Tibial nerve (tissue), 4 donors: ENCODE data around the gene PLS1. TPM values are rescaled to one million over a fixed set of nuclear protein-coding genes. Genes with fewer than 3 reads are reported as not detected.
"Not testable (repeated sequence)": the region's sequence is repeated elsewhere in the genome, so short reads cannot be mapped to it uniquely, and the experiment has no call there.

Experiments
- DNase-seq, 2 donors: peaks; one replicate each; pipeline ENCODE4 v3.0.0-alpha.2; 2019; ENCODE audit warnings: low spot score in 2 of 2
- H3K27ac ChIP-seq, 4 donors: fragments of 200-600 bp; sonication (generic) in 3 of 4; one replicate each; pipeline ENCODE4 v1.5.1; 2017 to 2019; ENCODE audit warnings: mild to moderate bottlenecking in 1 of 4
- H3K27me3 ChIP-seq, 2 donors: fragments of 200-600 bp; sonication (generic) in 1 of 2; one replicate each; pipeline versions ENCODE4 v1.5.1 to v1.6.0; 2017 to 2019
- H3K36me3 ChIP-seq, 3 donors: fragments of 200-600 bp; sonication (generic); one replicate each; pipeline ENCODE4 v1.5.1; 2018 to 2019
- H3K4me1 ChIP-seq, 4 donors: fragments of 200-600 bp; sonication (generic) in 3 of 4; one replicate each; pipeline ENCODE4 v1.5.1; 2017 to 2019
- H3K4me3 ChIP-seq, 4 donors: fragments of 200-600 bp; sonication (generic) in 3 of 4; one replicate each; pipeline ENCODE4 v1.5.1; 2017 to 2019; ENCODE audit warnings: mild to moderate bottlenecking in 1 of 4, moderate library complexity in 1 of 4
- H3K9me3 ChIP-seq, 4 donors: fragments of 200-600 bp; sonication (generic) in 3 of 4; one replicate each; pipeline ENCODE4 v1.5.1; 2017 to 2019
- CTCF ChIP-seq, 5 experiments: fragments of 200-600 bp in 3 of 5; fragments of 450-650 bp in 2 of 5; sonication (generic) in 3 of 5; IDR thresholded peaks; one replicate each; pipeline ENCODE4 v1.5.1; 2016 to 2019; ENCODE audit warnings: antibody characterized with exemption in 5 of 5, mild to moderate bottlenecking in 3 of 5, moderate library complexity in 2 of 5
- EP300 ChIP-seq, 2 donors: sonication (generic); formaldehyde crosslinking; IDR thresholded peaks; one replicate each; pipeline ENCODE4 v1.6.1; 2017; ENCODE audit warnings: antibody characterized with exemption in 2 of 2, mild to moderate bottlenecking in 1 of 2
- POLR2A ChIP-seq, 2 donors: fragments of 450-650 bp; IDR thresholded peaks; one replicate each; pipeline ENCODE4 v1.6.1; 2017; ENCODE audit warnings: antibody characterized with exemption in 2 of 2, mild to moderate bottlenecking in 2 of 2, moderate library complexity in 2 of 2
- WGBS, 2 donors: methylation state at CpG; one replicate each; pipeline ENCODE4 v1.1.5; 2018; 5-methylcytosine and 5-hydroxymethylcytosine counted together
- total RNA-seq, 4 donors: library from RNA; depleted of rRNA; stranded (reverse); fragments of >200 nt; gene quantifications; one replicate each; pipeline ENCODE4 v1.1.0, GENCODE V29; 2016

The PLS1 gene
- total RNA-seq, 4 donors from 2014 or later: 0.66 to 3.6 (median 0.90) TPM; not detected in 1

GRCh38 chr3:142563496-142563997, 32.6 kb upstream of the PLS1 start:
- no peaks in the 10 kb centered on the region for H3K9me3 ChIP-seq
- WGBS, 2 donors: 91 to 93% methylated on average over 4 of the region's 4 CpGs

DNA sequence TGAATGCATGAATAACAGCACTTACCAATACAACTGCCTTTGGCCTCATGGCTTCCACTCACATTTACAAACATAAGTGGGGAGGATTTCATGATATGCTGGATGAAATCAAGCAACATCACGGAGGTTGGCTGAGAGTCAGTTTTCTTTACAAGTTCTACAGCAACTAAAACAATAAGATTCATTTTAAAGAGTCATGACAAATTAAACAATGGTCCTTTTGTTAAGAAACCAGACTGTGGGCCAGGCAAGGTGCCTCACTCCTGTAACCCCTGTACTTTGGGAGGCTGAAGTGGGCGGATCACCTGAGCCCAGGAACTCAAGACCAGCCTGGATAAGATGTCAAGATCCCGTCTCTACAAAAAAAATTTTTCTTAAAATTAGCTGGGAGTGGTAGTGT, 30.1 kb upstream of the PLS1 start:
- peaks cover 0 to 54% (median 0%) of the 10 kb centered on the region in 3 donors for H3K36me3 ChIP-seq
- H3K4me1 ChIP-seq: no peaks in the 10 kb centered on the region
- no peak for DNase-seq
- TF ChIP-seq EP300 (IDR thresholded peaks at IDR 0.05): no peak
- TF ChIP-seq CTCF (IDR thresholded peaks at IDR 0.05): no peak
- no peak for TF ChIP-seq POLR2A (IDR thresholded peaks at IDR 0.05)
- no peak overlapping the region for H3K4me3 ChIP-seq
- no peak overlapping the region for H3K27ac ChIP-seq
- 49% methylated on average over 3 of the region's 3 CpGs for WGBS, 2 donors
- no peaks in the 10 kb centered on the region for H3K9me3 ChIP-seq
- no peaks in the 10 kb centered on the region for H3K27me3 ChIP-seq

More at GRCh38 chr3:142563496-142563997, 32.6 kb upstream of the PLS1 start:
- DNase-seq: no peak
- H3K27ac ChIP-seq: no peak overlapping the region
- no peaks in the 10 kb centered on the region for H3K4me1 ChIP-seq
- H3K4me3 ChIP-seq: no peak overlapping the region
- TF ChIP-seq CTCF (IDR thresholded peaks at IDR 0.05): no peak
- TF ChIP-seq EP300 (IDR thresholded peaks at IDR 0.05): no peak
- no peak for TF ChIP-seq POLR2A (IDR thresholded peaks at IDR 0.05)
- peaks cover 0 to 66% (median 0%) of the 10 kb centered on the region in 3 donors for H3K36me3 ChIP-seq
- H3K27me3 ChIP-seq: no peaks in the 10 kb centered on the region

- Histone ChIP-seq H3K27ac (no peak overlapping the region), H3K36me3 (peaks cover 0 to 35% (median 0%) of the 10 kb centered on the region in 3 donors), H3K4me1 (no peaks in the 10 kb centered on the region), H3K27me3 (no peaks in the 10 kb centered on the region), H3K9me3 (no peaks in the 10 kb centered on the region), H3K4me3 (no peak overlapping the region)
- TF ChIP-seq POLR2A (IDR thresholded peaks at IDR 0.05) (no peak), CTCF (IDR thresholded peaks at IDR 0.05) (no peak), EP300 (IDR thresholded peaks at IDR 0.05) (no peak)
- no peak for DNase-seq
- WGBS, 2 donors: 73 to 93% methylated on average over 12 to 20 of the region's 21 CpGs
Observed at GRCh38 chr3:142568393-142569017, 27.7 kb upstream of the PLS1 start.

GRCh38 chr3:142569422-142569821, 26.8 kb upstream of the PLS1 start:
- H3K9me3 ChIP-seq, H3K27ac ChIP-seq, DNase-seq, H3K27me3 ChIP-seq, H3K4me3 ChIP-seq, H3K4me1 ChIP-seq: not testable (repeated sequence)
- peaks cover 0 to 29% (median 0%) of the 10 kb centered on the region in 3 donors for H3K36me3 ChIP-seq
- 86 to 89% methylated on average over 3 of the region's 3 CpGs for WGBS, 2 donors

DNA sequence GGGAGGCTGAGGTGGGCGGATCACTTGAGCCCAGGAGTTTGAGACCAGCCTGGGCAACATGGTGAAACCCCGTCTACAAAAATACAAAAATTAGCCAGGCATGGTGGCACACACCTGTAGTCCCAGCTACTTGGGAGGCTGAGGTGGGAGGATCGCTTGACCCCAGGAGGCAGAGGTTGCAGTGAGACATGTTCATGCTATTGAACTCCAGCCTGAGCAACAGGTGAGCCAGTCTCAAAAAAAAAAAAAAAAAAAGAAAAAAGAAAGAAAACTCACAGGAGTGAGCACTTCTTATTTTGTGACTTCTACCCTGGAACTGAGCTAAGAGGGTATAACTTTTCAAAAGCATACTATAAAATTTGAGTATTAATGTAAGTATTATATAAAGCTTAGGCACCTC, 22.0 kb upstream of the PLS1 start:
- H3K9me3 ChIP-seq, H3K27ac ChIP-seq, H3K36me3 ChIP-seq, H3K4me3 ChIP-seq, H3K27me3 ChIP-seq, DNase-seq: not testable (repeated sequence)
- 94 to 96% methylated on average over 3 of the region's 3 CpGs for WGBS, 2 donors
- peaks cover 0 to 31% (median 13%) of the 10 kb centered on the region in 4 donors for H3K4me1 ChIP-seq

DNA sequence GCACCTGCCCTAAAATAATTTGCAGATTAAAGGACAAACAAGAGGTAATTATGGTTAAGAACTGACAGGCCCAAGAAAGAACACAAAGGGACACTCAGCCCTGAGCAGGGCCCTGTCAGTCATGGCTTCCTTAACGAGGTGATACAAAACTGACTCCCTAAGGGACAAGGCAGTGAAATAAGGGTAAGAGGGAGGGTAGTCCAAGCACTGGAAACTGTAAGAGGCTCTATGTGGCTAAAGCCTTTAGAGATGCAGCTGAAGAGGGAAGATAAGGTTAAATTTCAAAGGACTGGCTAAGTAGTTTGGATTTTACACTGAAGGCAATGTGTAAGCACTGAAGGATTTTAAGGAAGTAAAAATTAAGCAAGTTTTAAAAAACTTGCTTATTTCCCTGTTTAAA, 21.5 kb upstream of the PLS1 start:
- no peak for TF ChIP-seq POLR2A (IDR thresholded peaks at IDR 0.05)
- no peak for TF ChIP-seq CTCF (IDR thresholded peaks at IDR 0.05)
- no peak for TF ChIP-seq EP300 (IDR thresholded peaks at IDR 0.05)
- 36 to 47% methylated on average over 1 of the region's 1 CpG for WGBS, 2 donors
- peaks cover 0 to 35% (median 15%) of the 10 kb centered on the region in 4 donors for H3K4me1 ChIP-seq
- H3K27ac ChIP-seq: no peak overlapping the region
- H3K4me3 ChIP-seq: no peak overlapping the region
- H3K36me3 ChIP-seq: peaks cover 0 to 8% (median 0%) of the 10 kb centered on the region in 3 donors
- DNase-seq: no peak
- H3K27me3 ChIP-seq: no peaks in the 10 kb centered on the region
- no peaks in the 10 kb centered on the region for H3K9me3 ChIP-seq
